H9 (cell line): ENCODE results near the gene BZW2. TPM values are rescaled to one million over a fixed set of nuclear protein-coding genes. Genes with fewer than 3 reads are reported as not detected.

ENCODE experiments used
- DNase-seq: peaks from one replicate; pipeline ENCODE4 v3.0.0-alpha.2; 2017
- H2AFZ ChIP-seq: one replicate; pipeline ENCODE4 v1.6.1; 2013; ENCODE audit warnings: mild to moderate bottlenecking, low read length, control low read depth, moderate library complexity
- H2AK5ac ChIP-seq: 2 replicates; pipeline ENCODE4 v1.6.1; 2013; ENCODE audit warnings: low read length, control low read depth, mixed read lengths; ENCODE audit not compliant: insufficient read length
- H2BK120ac ChIP-seq: one replicate; pipeline ENCODE4 v1.6.1; 2013; ENCODE audit warnings: low read depth, mild to moderate bottlenecking, low read length, control low read depth, inconsistent platforms; ENCODE audit not compliant: poor library complexity, severe bottlenecking
- H2BK12ac ChIP-seq: 2 replicates; pipeline ENCODE4 v1.6.1; 2013; ENCODE audit warnings: low read length, control low read depth, mixed read lengths, low read depth; ENCODE audit not compliant: insufficient read length
- H2BK15ac ChIP-seq: 2 replicates; pipeline ENCODE4 v1.6.1; 2013; ENCODE audit warnings: low read depth, low read length, control low read depth
- H2BK20ac ChIP-seq: one replicate; pipeline ENCODE4 v1.6.1; 2013; ENCODE audit warnings: low read depth, mild to moderate bottlenecking, low read length, control low read depth, inconsistent platforms; ENCODE audit not compliant: poor library complexity, severe bottlenecking
- H2BK5ac ChIP-seq: 2 replicates; pipeline ENCODE4 v1.6.1; 2013; ENCODE audit warnings: low read length, control low read depth, mixed read lengths; ENCODE audit not compliant: insufficient read length
- H3K14ac ChIP-seq: 2 replicates; pipeline ENCODE4 v1.6.1; 2013; ENCODE audit warnings: low read length, control low read depth; ENCODE audit not compliant: insufficient read depth
- H3K18ac ChIP-seq: 2 replicates; pipeline ENCODE4 v1.6.1; 2013; ENCODE audit warnings: low read depth, mild to moderate bottlenecking, mixed read lengths, low read length, control low read depth; ENCODE audit not compliant: insufficient read length
- H3K23ac ChIP-seq: 2 replicates; pipeline ENCODE4 v1.6.1; 2013; ENCODE audit warnings: low read length, control low read depth, mixed read lengths, low read depth; ENCODE audit not compliant: insufficient read length
- H3K23me2 ChIP-seq: 2 replicates; pipeline ENCODE4 v1.6.1; 2013; ENCODE audit warnings: low read depth, mild to moderate bottlenecking, mixed read lengths, low read length, control low read depth; ENCODE audit not compliant: insufficient read length, poor library complexity, severe bottlenecking
- H3K27ac ChIP-seq: 2 replicates; pipeline ENCODE4 v1.5.1; 2013; ENCODE audit warnings: low read length, control low read depth, mixed read lengths, low read depth; ENCODE audit not compliant: insufficient read length
- H3K27me3 ChIP-seq: 2 replicates; pipeline ENCODE4 v1.6.1; 2013; ENCODE audit warnings: low read length, control low read depth, inconsistent platforms; ENCODE audit not compliant: insufficient read depth
- H3K4ac ChIP-seq: 2 replicates; pipeline ENCODE4 v1.6.1; 2013; ENCODE audit warnings: low read depth, mild to moderate bottlenecking, control low read depth, inconsistent platforms, low read length, moderate library complexity
- H3K4me1 ChIP-seq: 2 replicates; pipeline ENCODE4 v1.6.1; 2013; ENCODE audit warnings: low read length, control low read depth, inconsistent platforms; ENCODE audit not compliant: insufficient read depth
- H3K4me2 ChIP-seq: 2 replicates; pipeline ENCODE4 v1.6.1; 2013; ENCODE audit warnings: low read length, control low read depth, mixed read lengths; ENCODE audit not compliant: insufficient read length, insufficient read depth
- H3K56ac ChIP-seq: 2 replicates; pipeline ENCODE4 v1.6.1; 2013; ENCODE audit warnings: low read depth, mild to moderate bottlenecking, mixed read lengths, low read length, control low read depth; ENCODE audit not compliant: insufficient read length
- H3K79me1 ChIP-seq: 2 replicates; pipeline ENCODE4 v1.6.1; 2013; ENCODE audit warnings: low read depth, mild to moderate bottlenecking, moderate library complexity, low read length, control low read depth, inconsistent platforms; ENCODE audit not compliant: insufficient read depth, poor library complexity, severe bottlenecking
- H3K79me2 ChIP-seq: 2 replicates; pipeline ENCODE4 v1.6.1; 2013; ENCODE audit warnings: low read length, control low read depth, inconsistent platforms; ENCODE audit not compliant: insufficient read depth
- H3K9ac ChIP-seq: 2 replicates; pipeline ENCODE4 v1.6.1; 2013; ENCODE audit warnings: low read length, control low read depth, mixed read lengths; ENCODE audit not compliant: insufficient read length; ENCODE audit errors: extremely low read depth
- H3K9me3 ChIP-seq: one replicate; pipeline ENCODE4 v1.6.1; 2013; ENCODE audit warnings: low read depth, low read length, inconsistent platforms; ENCODE audit not compliant: control insufficient read depth
- H3T11ph ChIP-seq: one replicate; pipeline ENCODE4 v1.6.1; 2013; ENCODE audit warnings: mild to moderate bottlenecking, low read length, control low read depth, inconsistent platforms
- H4K20me1 ChIP-seq: one replicate; pipeline ENCODE4 v1.6.1; 2013; ENCODE audit not compliant: control insufficient read depth, insufficient read length, insufficient read depth
- H4K5ac ChIP-seq: 2 replicates; pipeline ENCODE4 v1.6.1; 2013; ENCODE audit warnings: low read depth, mild to moderate bottlenecking, mixed read lengths, low read length, control low read depth; ENCODE audit not compliant: insufficient read length
- H4K8ac ChIP-seq: replicated peaks from 2 replicates; pipeline ENCODE4 v1.6.1; 2013; ENCODE audit warnings: low read length, control low read depth, mixed read lengths, low read depth; ENCODE audit not compliant: insufficient read length
- H4K91ac ChIP-seq: 2 replicates; pipeline ENCODE4 v1.6.1; 2013; ENCODE audit warnings: low read depth, mild to moderate bottlenecking, moderate library complexity, mixed read lengths, low read length, control low read depth; ENCODE audit not compliant: insufficient read length
- H3K27ac Mint-ChIP-seq, 3 experiments: 2 replicates in 2 of 3; 3 replicates in 1 of 3; pipeline ENCODE4 v1.8.0; 2020 to 2021; ENCODE audit warnings: mixed read lengths in 3 of 3, mild to moderate bottlenecking in 1 of 3, moderate library complexity in 1 of 3
- H3K27me3 Mint-ChIP-seq: 2 replicates; pipeline ENCODE4 v1.8.0; 2021; ENCODE audit warnings: low read depth, mild to moderate bottlenecking, moderate library complexity, mixed read lengths
- H3K36me3 Mint-ChIP-seq, 3 experiments: 2 replicates in 2 of 3; 3 replicates in 1 of 3; pipeline ENCODE4 v1.8.0; 2020 to 2021; ENCODE audit warnings: low read depth in 3 of 3, mixed read lengths in 3 of 3; ENCODE audit not compliant: insufficient read depth in 1 of 3
- H3K4me1 Mint-ChIP-seq, 2 experiments: 2 replicates each; pipeline ENCODE4 v1.8.0; 2020; ENCODE audit warnings: mixed read lengths in 2 of 2
- H3K4me3 Mint-ChIP-seq, 2 experiments: 2 replicates in 1 of 2; 3 replicates in 1 of 2; pipeline ENCODE4 v1.8.0; 2020 to 2021; ENCODE audit warnings: mild to moderate bottlenecking in 2 of 2, mixed read lengths in 2 of 2, moderate library complexity in 1 of 2
- H3K9me3 Mint-ChIP-seq, 2 experiments: 2 replicates in 1 of 2; 3 replicates in 1 of 2; pipeline ENCODE4 v1.8.0; 2020; ENCODE audit warnings: mild to moderate bottlenecking in 2 of 2, mixed read lengths in 2 of 2, moderate library complexity in 1 of 2
- CTCF ChIP-seq: fragments of 200-600 bp; sonication (generic); conservative IDR thresholded peaks from 3 replicates; pipeline ENCODE4 v1.8.0; 2021; ENCODE audit warnings: antibody characterized with exemption, mild to moderate bottlenecking
- WGBS: extraction: QIAGEN DNeasy Blood & Tissue Kit; methylation state at CpG from one replicate; pipeline ENCODE4 v1.1.7; 2013; ENCODE audit warnings: missing lambda C conversion rate, low lambda C conversion rate, mixed read lengths; ENCODE audit not compliant: insufficient read length; ENCODE audit errors: extremely low coverage; 5-methylcytosine and 5-hydroxymethylcytosine counted together
- total RNA-seq: library from RNA; stranded (reverse); gene quantifications from 2 replicates; pipeline ENCODE4 v1.2.1, GENCODE V29; 2021

BZW2 gene
- total RNA-seq, 1 experiment from 2014 or later: 64.6 TPM

GRCh38 chr7:16721541-16721940, 75.6 kb downstream of the BZW2 start:
- Histone ChIP-seq H3K9me3 (no peaks in the 10 kb centered on the region), H3K4ac (no peak overlapping the region), H2BK20ac (no peak overlapping the region), H3K14ac (no peak overlapping the region), H4K5ac (no peak overlapping the region), H2BK5ac (no peak overlapping the region), H3K27me3 (no peaks in the 10 kb centered on the region), H3K56ac (no peak overlapping the region), H4K8ac (no peak overlapping the region), H3K79me2 (no peaks in the 10 kb centered on the region), H2AK5ac (no peak overlapping the region), H3K79me1 (no peaks in the 10 kb centered on the region), H2AFZ (no peak overlapping the region), H3T11ph (no peak overlapping the region), H3K4me2 (no peak overlapping the region), H2BK120ac (no peak overlapping the region), H3K23ac (no peak overlapping the region), H3K9ac (no peak overlapping the region), H2BK12ac (no peak overlapping the region), H3K27ac (no peak overlapping the region), H3K23me2 (no peaks in the 10 kb centered on the region), H4K91ac (no peak overlapping the region), H4K20me1 (no peaks in the 10 kb centered on the region), H2BK15ac (no peak overlapping the region), H3K18ac (no peak overlapping the region), H3K4me1 (no peaks in the 10 kb centered on the region)
- Mint-ChIP-seq H3K27ac (peak overlapping the region; percentile 13 to 47 (median 23); a peak in 2 of 7 replicates), H3K4me3 (no peak overlapping the region), H3K27me3 (no peaks in the 10 kb centered on the region), H3K4me1 (peaks cover 3 to 6% of the 10 kb centered on the region in 2 experiments; a peak in 3 of 4 replicates), H3K36me3 (no peaks in the 10 kb centered on the region), H3K9me3 (no peaks in the 10 kb centered on the region)
- no peak for TF ChIP-seq CTCF
- DNase-seq: no peak
- no CpG with 5 or more reads among the region's 4 CpGs for WGBS
